ENCODE measurements around the gene RAE1.

DNA sequence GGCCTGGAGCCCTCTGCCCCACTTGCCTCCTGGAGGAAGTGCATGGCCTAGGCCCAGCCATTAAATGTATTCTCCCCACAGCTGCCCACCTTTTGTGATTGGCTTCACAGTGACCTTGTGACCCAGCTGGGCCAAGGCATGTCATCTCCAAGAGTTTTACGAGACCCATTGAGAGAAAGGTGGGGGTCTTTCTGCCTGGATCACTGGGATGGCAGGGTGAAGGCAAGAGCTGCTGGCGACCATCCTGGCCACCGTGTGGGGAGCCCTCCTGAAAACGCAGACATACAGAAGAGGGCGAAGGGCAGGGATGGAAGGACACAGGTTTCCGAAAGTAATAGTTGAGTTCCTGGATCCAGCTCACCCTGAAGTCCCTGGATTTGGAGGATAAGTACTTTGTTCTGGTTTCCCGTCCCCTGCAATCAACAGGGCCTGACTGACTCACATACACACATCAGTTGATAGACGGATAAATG is 33.7 kb upstream of the RAE1 start:
- TF ChIP-seq, protein P1, sequence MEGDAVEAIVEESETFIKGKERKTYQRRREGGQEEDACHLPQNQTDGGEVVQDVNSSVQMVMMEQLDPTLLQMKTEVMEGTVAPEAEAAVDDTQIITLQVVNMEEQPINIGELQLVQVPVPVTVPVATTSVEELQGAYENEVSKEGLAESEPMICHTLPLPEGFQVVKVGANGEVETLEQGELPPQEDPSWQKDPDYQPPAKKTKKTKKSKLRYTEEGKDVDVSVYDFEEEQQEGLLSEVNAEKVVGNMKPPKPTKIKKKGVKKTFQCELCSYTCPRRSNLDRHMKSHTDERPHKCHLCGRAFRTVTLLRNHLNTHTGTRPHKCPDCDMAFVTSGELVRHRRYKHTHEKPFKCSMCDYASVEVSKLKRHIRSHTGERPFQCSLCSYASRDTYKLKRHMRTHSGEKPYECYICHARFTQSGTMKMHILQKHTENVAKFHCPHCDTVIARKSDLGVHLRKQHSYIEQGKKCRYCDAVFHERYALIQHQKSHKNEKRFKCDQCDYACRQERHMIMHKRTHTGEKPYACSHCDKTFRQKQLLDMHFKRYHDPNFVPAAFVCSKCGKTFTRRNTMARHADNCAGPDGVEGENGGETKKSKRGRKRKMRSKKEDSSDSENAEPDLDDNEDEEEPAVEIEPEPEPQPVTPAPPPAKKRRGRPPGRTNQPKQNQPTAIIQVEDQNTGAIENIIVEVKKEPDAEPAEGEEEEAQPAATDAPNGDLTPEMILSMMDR (IDR thresholded peaks at IDR 0.05; ENCODE audit: poor library complexity) = no peak
- TF ChIP-seq EZH2 (IDR thresholded peaks at IDR 0.05; ENCODE audit: borderline replicate concordance) (no peak), EZH2phosphoT487 (IDR thresholded peaks at IDR 0.05; ENCODE audit: low read depth, severe bottlenecking, unreplicated experiment) (no peak)
